Activated T-helper 9 cell treated with anti-CD3 and anti-CD28 coated beads, Interleukin-2, amount 50 U/mL, for 16 hours (primary cell): ENCODE results near the gene SPTLC1.

Experiments used
- DNase-seq: peaks from one replicate; pipeline ENCODE4 v3.0.0-alpha.2; 2020; ENCODE audit warnings: low read depth

The SPTLC1 gene

GRCh38 chr9:92077888-92078287 lies 37.3 kb downstream of the SPTLC1 start:
- DNase-seq, result no peak

DNA sequence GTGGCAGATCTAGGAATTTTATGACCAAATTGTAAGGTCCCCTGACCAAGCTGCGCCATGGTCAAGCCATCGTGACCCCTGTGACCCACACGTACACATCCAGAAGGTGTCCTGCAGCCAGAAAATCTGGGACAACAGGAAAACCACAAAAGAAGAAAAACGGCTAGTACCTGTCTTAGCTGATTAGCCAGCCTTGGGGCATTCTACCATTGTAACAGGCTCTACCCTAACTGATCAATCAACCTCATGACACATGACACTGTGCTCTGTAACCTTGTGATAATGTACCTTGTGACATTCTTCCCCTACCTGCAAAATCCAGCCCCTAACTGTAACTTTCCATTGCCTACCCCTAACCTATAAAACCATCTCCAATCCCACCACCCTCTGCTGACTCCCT lies 43.6 kb downstream of the SPTLC1 start:
- DNase-seq, result no peak

DNA sequence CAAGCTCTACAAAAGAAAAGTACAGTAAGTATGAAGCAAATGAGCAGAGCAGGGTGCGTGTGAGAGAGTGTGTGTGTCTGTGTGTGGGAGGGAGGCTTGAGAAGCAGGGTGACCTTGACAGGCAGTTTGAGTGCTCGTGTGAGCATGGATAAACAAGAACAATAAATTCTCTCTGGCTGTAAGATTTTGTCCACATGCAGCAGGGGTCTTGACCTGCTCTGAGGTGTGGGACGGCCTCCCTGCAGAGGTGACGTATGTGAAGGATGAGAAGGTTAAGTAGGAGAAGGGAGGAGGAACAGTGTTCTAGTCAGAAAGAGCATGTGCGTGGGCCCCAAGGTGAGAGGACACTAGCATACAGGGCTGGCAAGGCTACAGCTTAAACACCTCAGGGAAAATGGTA lies 49.0 kb downstream of the SPTLC1 start:
- no peak for DNase-seq

GRCh38 chr9:92064711-92065110 lies 50.5 kb downstream of the SPTLC1 start:
- DNase-seq, result no peak

DNA sequence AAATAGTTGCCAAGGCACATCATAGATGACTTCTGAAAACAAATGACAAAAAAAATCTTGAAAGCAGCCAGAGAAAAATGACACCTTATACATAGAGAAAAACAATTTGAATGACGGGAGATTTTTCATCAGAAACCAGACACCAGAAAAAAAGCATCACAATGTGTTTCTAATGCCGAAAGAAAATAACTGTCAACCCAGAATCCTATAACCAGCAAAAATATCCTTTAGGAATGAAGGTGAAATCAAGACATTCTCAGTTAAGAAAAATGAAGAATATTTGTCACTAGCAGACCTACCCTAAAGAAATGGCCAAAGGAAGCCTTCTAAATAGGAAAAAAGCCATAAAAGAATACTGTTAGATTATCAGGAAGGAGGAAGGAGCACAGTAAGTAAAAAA lies 54.0 kb downstream of the SPTLC1 start:
- DNase-seq, result no peak

DNA sequence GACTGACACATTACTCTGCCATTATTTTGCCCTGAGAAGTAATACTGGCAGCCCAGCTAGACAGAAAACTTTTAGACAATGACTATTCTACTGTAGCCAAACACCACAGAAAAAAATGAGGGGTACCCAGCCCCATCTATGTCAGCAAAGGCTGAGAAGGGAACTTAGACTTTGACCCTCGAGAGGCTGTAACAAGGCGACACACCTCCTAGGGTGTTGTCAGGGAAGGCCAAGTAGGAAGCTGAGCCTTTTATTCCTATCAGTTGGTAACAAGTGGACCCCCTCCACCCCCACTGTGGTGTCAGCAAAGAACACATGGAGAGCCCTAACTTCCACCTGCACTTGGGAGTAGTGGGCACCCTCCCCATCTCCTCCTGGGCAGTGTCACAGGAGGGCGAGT lies 55.6 kb downstream of the SPTLC1 start:
- DNase-seq, result no peak

GRCh38 chr9:92058723-92059444 lies 56.3 kb downstream of the SPTLC1 start:
- no peak for DNase-seq

GRCh38 chr9:92058026-92058425 lies 57.2 kb downstream of the SPTLC1 start:
- DNase-seq, result no peak

DNA sequence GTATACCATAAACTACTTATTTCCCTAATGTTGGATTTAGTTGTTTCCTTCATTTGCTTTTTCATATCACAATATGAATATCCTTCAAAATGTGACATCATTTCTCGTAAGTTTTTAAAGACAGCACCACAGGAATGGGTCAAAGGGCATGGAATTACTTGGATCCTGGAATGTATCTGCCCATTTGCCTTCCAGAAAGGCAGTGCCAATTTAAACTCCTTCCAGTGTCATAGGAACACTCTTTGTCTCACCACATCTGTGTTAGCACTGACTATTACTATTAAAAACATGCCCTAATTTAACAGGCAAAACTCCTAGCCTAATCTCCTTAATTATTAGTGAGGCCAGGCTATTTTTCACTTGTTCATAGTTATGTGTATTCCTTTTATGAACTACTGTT lies 58.0 kb downstream of the SPTLC1 start:
- DNase-seq, result no peak

- no peak for DNase-seq
Observed at GRCh38 chr9:92055624-92056023, 59.6 kb downstream of the SPTLC1 start.

DNA sequence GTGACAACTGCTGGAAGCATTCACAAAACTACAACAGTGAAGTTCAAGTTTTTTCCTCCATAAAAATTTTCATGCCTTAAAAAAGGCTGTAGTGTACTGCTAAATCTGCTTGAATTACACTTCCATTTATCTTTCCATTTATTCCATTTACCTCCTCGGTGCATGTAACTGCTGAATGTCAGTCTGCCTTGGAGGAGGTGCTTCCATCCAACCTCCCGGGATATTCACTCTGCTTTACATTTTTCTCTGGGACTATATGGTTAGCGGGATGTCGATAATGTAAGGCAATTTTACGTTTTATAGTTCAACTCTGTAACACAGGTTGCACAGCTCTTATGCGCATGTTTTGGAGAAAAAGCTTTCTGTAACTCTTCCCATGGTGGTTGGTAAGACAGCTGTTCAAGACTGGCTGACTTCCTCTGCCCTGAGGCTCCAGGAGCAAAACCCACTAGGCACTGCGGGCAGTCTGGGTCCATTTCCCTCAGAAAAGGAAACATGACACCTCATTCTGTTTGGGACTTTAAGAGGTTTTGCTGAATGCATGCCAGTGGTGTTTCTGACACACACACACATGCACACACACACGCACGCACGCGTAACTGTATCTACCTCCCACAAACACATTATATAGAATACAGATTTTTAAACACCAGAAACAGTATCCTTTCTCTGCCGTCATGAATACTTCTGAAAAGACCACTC lies 66.1 kb downstream of the SPTLC1 start:
- DNase-seq, result no peak

DNA sequence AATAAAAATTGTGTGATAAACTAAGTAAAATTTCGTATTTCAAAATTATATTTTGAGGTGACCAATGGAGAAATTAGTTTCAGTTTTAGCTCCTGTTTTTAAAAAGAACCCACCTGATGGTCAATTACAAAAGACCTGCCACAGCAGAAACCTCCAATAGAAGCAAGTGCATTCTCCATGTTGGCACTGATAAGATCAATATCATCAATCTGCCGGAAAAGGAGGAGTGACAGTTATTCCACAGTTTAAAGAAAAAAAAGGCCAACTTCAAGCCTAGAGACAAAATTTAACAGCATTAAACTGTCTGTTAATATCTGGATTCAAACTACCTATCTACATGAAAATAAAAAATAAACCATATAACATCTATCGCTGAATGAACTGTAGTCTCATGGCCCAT lies 67.7 kb downstream of the SPTLC1 start:
- no peak for DNase-seq

- no peak for DNase-seq
Observed at GRCh38 chr9:92046676-92047075, 68.5 kb downstream of the SPTLC1 start.

GRCh38 chr9:92044936-92045335 lies 70.3 kb downstream of the SPTLC1 start:
- DNase-seq, result no peak

DNA sequence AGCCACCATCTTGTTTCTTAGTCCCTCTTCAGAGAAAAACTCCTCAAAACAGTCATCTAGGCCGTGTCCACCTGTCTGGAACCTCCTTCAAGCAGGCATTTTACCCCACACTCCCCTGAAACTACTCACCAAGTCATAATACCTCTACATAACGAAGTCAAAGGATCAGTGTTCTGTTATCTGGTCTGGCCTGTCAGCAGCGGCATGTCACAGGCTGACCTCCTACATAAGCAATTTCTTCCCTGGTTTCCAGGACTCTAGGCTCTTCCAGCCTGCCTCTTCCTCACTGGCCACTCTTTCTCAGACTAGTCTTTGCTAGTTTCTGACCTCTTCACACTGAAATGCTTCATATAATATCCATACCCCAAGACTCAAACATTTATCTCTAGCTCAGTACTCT lies 72.2 kb downstream of the SPTLC1 start:
- DNase-seq, result no peak

GRCh38 chr9:92042260-92042659 lies 73.0 kb downstream of the SPTLC1 start:
- DNase-seq, result no peak

GRCh38 chr9:92036756-92037155 lies 78.5 kb downstream of the SPTLC1 start:
- DNase-seq, result no peak

DNA sequence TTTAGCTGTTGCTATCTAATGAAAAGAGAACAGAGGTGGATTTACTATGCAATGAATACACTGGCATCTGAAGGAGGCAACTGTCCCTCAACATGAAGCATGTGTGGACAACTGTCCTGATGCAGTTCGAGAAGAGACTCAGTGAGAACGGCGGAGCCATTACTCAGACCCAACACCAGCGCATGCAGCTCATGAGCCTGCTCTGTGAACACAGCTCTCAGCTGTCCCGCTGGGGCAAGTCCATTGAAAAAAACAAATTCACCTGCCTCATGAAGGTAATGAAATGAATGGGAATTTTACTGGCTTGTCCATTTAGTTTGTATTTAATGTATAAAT lies 78.8 kb downstream of the SPTLC1 start:
- no peak for DNase-seq

DNA sequence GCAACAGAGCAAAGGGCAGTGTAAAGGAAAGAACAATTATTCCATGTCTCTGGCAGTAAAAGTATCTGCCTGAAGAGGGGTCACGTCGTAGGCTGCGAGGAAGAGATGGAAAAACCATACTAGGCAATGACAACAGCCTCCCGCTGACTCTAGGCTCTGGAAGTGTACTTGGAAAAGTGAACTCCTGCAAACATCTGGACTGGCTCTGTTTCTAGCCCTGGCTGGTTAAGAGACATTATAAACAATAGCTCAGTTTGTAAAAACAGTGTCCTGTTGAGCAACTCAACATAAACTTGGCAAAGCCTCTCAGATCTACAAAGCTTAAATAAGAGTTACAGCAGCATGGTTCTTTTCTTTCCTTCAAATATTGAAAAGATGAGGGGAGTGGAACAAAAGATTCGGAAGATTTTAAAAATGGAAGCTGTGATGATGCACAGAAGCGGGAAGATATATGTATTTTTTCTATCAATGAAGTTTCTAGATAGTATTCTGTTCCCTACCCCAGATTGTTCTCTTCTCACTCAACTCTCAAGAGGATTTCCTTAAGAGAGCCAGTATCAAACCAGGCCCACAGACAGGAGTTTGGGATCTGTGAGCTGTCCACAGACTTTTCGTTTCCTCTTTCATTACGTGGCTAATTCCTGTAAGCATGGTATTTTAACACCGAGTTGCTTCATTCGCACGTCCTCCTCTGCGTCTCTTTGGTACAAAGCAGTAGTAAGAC lies 79.4 kb downstream of the SPTLC1 start:
- no peak for DNase-seq

- DNase-seq, result no peak
Observed at GRCh38 chr9:92035146-92035545, 80.1 kb downstream of the SPTLC1 start.

- DNase-seq, result no peak
Observed at GRCh38 chr9:92033991-92034390, 81.2 kb downstream of the SPTLC1 start.

- DNase-seq, result no peak
Observed at GRCh38 chr9:92033307-92033706, 81.9 kb downstream of the SPTLC1 start.

GRCh38 chr9:92032891-92033290 lies 82.3 kb downstream of the SPTLC1 start:
- no peak for DNase-seq
